GM23338 (cell line): ENCODE measurements around the gene PACS1. TPM values are rescaled to one million over a fixed set of nuclear protein-coding genes. Genes with fewer than 3 reads are reported as not detected.
"Not testable (repeated sequence)": the region's sequence is repeated elsewhere in the genome, so short reads cannot be mapped to it uniquely, and the experiment has no call there.

ENCODE experiments used
- ATAC-seq: fragments of 200-7000 bp; cut with Tn5 transposase; 3 replicates; pipeline ENCODE4 v1.9.1; 2020
- DNase-seq: peaks from one replicate; pipeline ENCODE4 v3.0.0-alpha.2; 2015; ENCODE audit warnings: low spot score
- H2AFZ ChIP-seq: fragments of 200-600 bp; sonication (generic); 2 replicates; pipeline ENCODE4 v1.8.0; 2016; ENCODE audit warnings: antibody characterized with exemption, mild to moderate bottlenecking, moderate library complexity
- H3F3A ChIP-seq: fragments of 200-600 bp; sonication (generic); replicated peaks from 2 replicates; pipeline ENCODE4 v1.8.0; 2017; ENCODE audit warnings: antibody characterized with exemption, mixed run types, low read depth
- H3K27ac ChIP-seq: fragments of 200-600 bp; sonication (generic); 2 replicates; pipeline ENCODE4 v1.6.1; 2016; ENCODE audit warnings: low read depth
- H3K27me3 ChIP-seq: fragments of 200-600 bp; sonication (generic); 2 replicates; pipeline ENCODE4 v1.8.0; 2016; ENCODE audit warnings: mild to moderate bottlenecking, mixed run types, moderate library complexity; ENCODE audit not compliant: insufficient read depth
- H3K36me3 ChIP-seq: fragments of 200-600 bp; sonication (generic); 2 replicates; pipeline ENCODE4 v1.8.0; 2016; ENCODE audit warnings: mild to moderate bottlenecking; ENCODE audit not compliant: insufficient read depth
- H3K4me1 ChIP-seq: fragments of 200-600 bp; sonication (generic); 2 replicates; pipeline ENCODE4 v1.8.0; 2016; ENCODE audit warnings: mild to moderate bottlenecking, moderate library complexity; ENCODE audit not compliant: insufficient read depth
- H3K4me2 ChIP-seq: fragments of 200-600 bp; sonication (generic); 2 replicates; pipeline ENCODE4 v1.7.1; 2017; ENCODE audit warnings: mixed run types
- H3K4me3 ChIP-seq: fragments of 200-600 bp; sonication (generic); 2 replicates; pipeline ENCODE4 v1.6.1; 2016; ENCODE audit warnings: mixed run types
- H3K79me2 ChIP-seq: fragments of 200-600 bp; sonication (generic); replicated peaks from 2 replicates; pipeline ENCODE4 v1.8.0; 2017; ENCODE audit warnings: mild to moderate bottlenecking; ENCODE audit not compliant: insufficient read depth
- H3K9me2 ChIP-seq: fragments of 200-600 bp; sonication (generic); 2 replicates; pipeline ENCODE4 v1.8.0; 2017; ENCODE audit not compliant: insufficient read depth
- H4K20me1 ChIP-seq: fragments of 200-600 bp; sonication (generic); replicated peaks from 2 replicates; pipeline ENCODE4 v1.8.0; 2017; ENCODE audit warnings: mild to moderate bottlenecking; ENCODE audit not compliant: insufficient read depth
- H3K27ac Mint-ChIP-seq: 2 replicates; pipeline ENCODE4 v1.8.0; 2020; ENCODE audit warnings: inconsistent platforms, mild to moderate bottlenecking, moderate library complexity, mixed read lengths
- H3K27me3 Mint-ChIP-seq: 3 replicates; pipeline ENCODE4 v1.8.0; 2022; ENCODE audit warnings: low read depth, mild to moderate bottlenecking, moderate library complexity, mixed read lengths, inconsistent platforms; ENCODE audit not compliant: insufficient read depth, poor library complexity
- H3K36me3 Mint-ChIP-seq: 3 replicates; pipeline ENCODE4 v1.8.0; 2021; ENCODE audit warnings: low read depth, mild to moderate bottlenecking, inconsistent platforms, moderate library complexity, mixed read lengths
- H3K4me1 Mint-ChIP-seq: 3 replicates; pipeline ENCODE4 v1.8.0; 2020; ENCODE audit warnings: mild to moderate bottlenecking, inconsistent platforms, mixed read lengths
- H3K4me3 Mint-ChIP-seq: 3 replicates; pipeline ENCODE4 v1.8.0; 2021; ENCODE audit warnings: moderate library complexity, mild to moderate bottlenecking, inconsistent platforms, mixed read lengths
- H3K9me3 Mint-ChIP-seq: 3 replicates; pipeline ENCODE4 v1.8.0; 2020; ENCODE audit warnings: moderate library complexity, mild to moderate bottlenecking, inconsistent platforms, mixed read lengths
- EZH2phosphoT487 ChIP-seq: fragments of 200-600 bp; sonication (generic); IDR thresholded peaks from one replicate; pipeline ENCODE4 v1.8.1; 2018; ENCODE audit warnings: antibody characterized with exemption; ENCODE audit not compliant: unreplicated experiment
- JUNB ChIP-seq: IDR thresholded peaks from one replicate; pipeline ENCODE4 v1.6.1; 2016; ENCODE audit warnings: antibody characterized with exemption; ENCODE audit not compliant: unreplicated experiment
- NANOG ChIP-seq: IDR thresholded peaks from 2 replicates; pipeline ENCODE4 v1.6.1; 2016; ENCODE audit warnings: antibody characterized with exemption, borderline replicate concordance
- STAT1 ChIP-seq: IDR thresholded peaks from one replicate; pipeline ENCODE4 v1.6.1; 2016; ENCODE audit warnings: antibody characterized with exemption; ENCODE audit not compliant: unreplicated experiment
- polyA plus RNA-seq: library from polyadenylated mRNA; unstranded; fragments of >200 nt; fragmentation: Nextera tagmentation; extraction: Ambion mirVana; gene quantifications from 2 replicates; pipeline ENCODE4 v1.2.1, GENCODE V29; 2016
- total RNA-seq: library from RNA; depleted of rRNA; stranded (reverse); fragments of >200 nt; shearing (Covaris generic); gene quantifications from 2 replicates; pipeline ENCODE4 v1.2.3, GENCODE V29; 2014

The PACS1 gene
- total and polyA plus RNA-seq, 2 experiments from 2014 or later = 8.0 to 37.5 TPM

GRCh38 chr11:66112601-66113499, 42.8 kb downstream of the PACS1 start:
- H3K27me3 ChIP-seq = no peaks in the 10 kb centered on the region
- Mint-ChIP-seq H3K9me3 (no peaks in the 10 kb centered on the region), H3K4me1 (peaks cover 38% of the 10 kb centered on the region), H3K4me3 (no peak overlapping the region), H3K27me3 (peaks cover 12% of the 10 kb centered on the region), H3K27ac (peak overlapping the region; percentile 24), H3K36me3 (no peaks in the 10 kb centered on the region)
- H3K36me3 ChIP-seq = no peaks in the 10 kb centered on the region
- peaks cover 42% of the 10 kb centered on the region for H3K4me1 ChIP-seq
- DNase-seq = no peak
- H3K4me3 ChIP-seq = no peak overlapping the region
- H3F3A ChIP-seq = no peaks in the 10 kb centered on the region
- H3K9me2 ChIP-seq = no peaks in the 10 kb centered on the region
- no peaks in the 10 kb centered on the region for H4K20me1 ChIP-seq
- ATAC-seq = no peak
- TF ChIP-seq JUNB = no peak
- H3K79me2 ChIP-seq = peaks cover 3% of the 10 kb centered on the region; the same call in 1 of the 2 replicates
- no peak overlapping the region for H2AFZ ChIP-seq
- H3K4me2 ChIP-seq = peak overlapping the region; percentile 28; the same call in 1 of the 2 replicates
- H3K27ac ChIP-seq = 0 out of 2 replicates have a peak overlapping the region, but pooled peaks have one; percentile 24

- H3K9me2 ChIP-seq, H3K9me3 Mint-ChIP-seq, H3K4me3 Mint-ChIP-seq, ATAC-seq, H3K79me2 ChIP-seq, H3K4me3 ChIP-seq, H3K27ac ChIP-seq, H3K27ac Mint-ChIP-seq, DNase-seq, H4K20me1 ChIP-seq, H3F3A ChIP-seq, H3K27me3 ChIP-seq, H3K36me3 ChIP-seq, H2AFZ ChIP-seq, H3K36me3 Mint-ChIP-seq: not testable (repeated sequence)
- peaks cover 12% of the 10 kb centered on the region for H3K27me3 Mint-ChIP-seq
- H3K4me1 ChIP-seq = peaks cover 52% of the 10 kb centered on the region
- H3K4me1 Mint-ChIP-seq = peaks cover 50% of the 10 kb centered on the region
- 0 out of 2 replicates have a peak overlapping the region, but pooled peaks have one; percentile 37 for H3K4me2 ChIP-seq
These were observed 44.9 kb downstream of the PACS1 start for GRCh38 chr11:66114957-66115356.

GRCh38 chr11:66115638-66116301, 45.7 kb downstream of the PACS1 start:
- Histone ChIP-seq H4K20me1 (no peaks in the 10 kb centered on the region; the same call in 1 of the 2 replicates), H3K4me1 (peaks cover 52% of the 10 kb centered on the region), H3K36me3 (no peaks in the 10 kb centered on the region), H2AFZ (no peak overlapping the region), H3K4me3 (no peak overlapping the region), H3K9me2 (no peaks in the 10 kb centered on the region), H3K4me2 (peak overlapping the region; percentile 37), H3F3A (no peaks in the 10 kb centered on the region), H3K27ac (no peak overlapping the region), H3K79me2 (peaks cover 3% of the 10 kb centered on the region; the same call in 1 of the 2 replicates), H3K27me3 (no peaks in the 10 kb centered on the region)
- no peak overlapping the region for H3K27ac Mint-ChIP-seq
- DNase-seq (no peak), ATAC-seq (no peak)
- no peak for TF ChIP-seq NANOG
- no peak for TF ChIP-seq EZH2phosphoT487
- TF ChIP-seq STAT1 = no peak
- no peaks in the 10 kb centered on the region for H3K36me3 Mint-ChIP-seq
- H3K9me3 Mint-ChIP-seq = no peaks in the 10 kb centered on the region
- H3K27me3 Mint-ChIP-seq = peaks cover 12% of the 10 kb centered on the region
- no peak overlapping the region for H3K4me3 Mint-ChIP-seq
- peaks cover 50% of the 10 kb centered on the region for H3K4me1 Mint-ChIP-seq
